ENCODE results near the gene VTA1.
"Not testable (repeated sequence)": the region's sequence is repeated elsewhere in the genome, so short reads cannot be mapped to it uniquely, and the experiment has no call there.

The VTA1 gene

DNA sequence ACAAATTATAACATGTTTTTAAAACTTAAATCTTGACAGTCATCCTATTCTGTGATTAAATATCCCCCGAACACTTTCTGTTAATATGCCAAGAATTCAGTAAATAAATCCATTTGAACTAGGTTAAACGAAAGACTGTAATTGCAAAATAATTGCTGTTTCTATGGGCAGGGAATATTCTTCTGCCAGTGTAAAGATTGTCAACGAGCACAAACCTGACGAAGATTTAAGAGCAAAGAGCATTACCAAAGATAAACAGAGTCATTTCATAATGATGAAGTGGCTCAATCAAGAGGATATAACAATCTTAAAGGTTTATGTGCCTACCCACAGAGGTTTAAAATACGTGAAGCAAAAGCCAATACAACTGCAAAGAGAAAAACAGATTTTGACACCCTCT lies 78.5 kb downstream of the VTA1 start:
- DNase-seq (ENCODE audit: low read depth), result no peak

DNA sequence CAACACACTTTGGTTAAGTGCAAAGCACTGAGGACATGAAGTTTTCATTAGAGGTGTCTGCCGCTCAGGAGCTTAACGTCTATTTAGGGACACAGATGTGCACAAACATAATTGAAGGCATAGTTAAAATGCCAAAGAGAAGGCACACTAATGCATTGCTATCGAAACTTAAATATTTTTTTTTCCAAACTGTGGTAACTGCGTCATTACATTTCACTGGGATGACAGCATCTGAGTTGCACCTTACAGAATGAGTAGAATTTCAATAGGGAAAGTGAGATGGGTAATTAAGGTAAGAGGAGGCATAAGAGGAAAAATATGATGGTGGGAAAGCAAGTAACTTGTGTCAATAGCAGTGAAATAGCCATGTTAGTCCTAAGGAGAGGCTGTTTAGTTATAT lies 79.7 kb downstream of the VTA1 start:
- DNase-seq (ENCODE audit: low read depth), result no peak

DNA sequence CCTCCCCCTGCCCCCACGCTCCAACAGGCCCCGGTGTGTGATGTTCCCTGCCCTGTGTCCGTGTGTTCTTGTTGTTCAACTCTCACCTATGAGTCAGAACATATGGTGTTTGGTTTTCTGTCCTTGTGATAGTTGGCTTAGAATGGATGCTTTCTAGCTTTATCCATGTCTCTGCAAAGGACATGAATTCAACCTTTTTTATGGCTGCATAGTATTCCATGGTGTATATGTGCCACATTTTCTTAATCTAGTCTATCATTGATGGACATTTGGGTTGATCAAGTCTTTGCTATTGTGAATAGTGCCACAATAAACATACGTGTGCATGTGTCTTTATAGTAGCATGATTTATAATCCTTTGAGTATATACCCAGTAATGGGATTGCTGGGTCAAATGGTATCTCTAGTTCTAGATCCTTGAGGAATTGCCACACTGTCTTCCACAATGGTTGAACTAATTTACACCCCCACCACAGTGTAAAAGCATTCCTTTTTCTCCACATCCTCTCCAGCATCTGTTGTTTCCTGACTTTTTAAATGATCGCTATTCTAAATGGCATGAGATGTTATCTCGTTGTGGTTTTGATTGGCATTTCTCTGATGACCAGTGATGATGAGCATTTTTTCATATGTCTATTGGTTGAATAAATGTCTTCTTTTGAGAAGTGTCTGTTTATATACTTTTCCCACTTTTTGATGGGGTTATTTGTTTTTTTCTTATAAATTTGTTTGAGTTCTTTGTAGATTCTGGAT lies 82.6 kb downstream of the VTA1 start:
- DNase-seq (ENCODE audit: low read depth), result not testable (repeated sequence)

DNA sequence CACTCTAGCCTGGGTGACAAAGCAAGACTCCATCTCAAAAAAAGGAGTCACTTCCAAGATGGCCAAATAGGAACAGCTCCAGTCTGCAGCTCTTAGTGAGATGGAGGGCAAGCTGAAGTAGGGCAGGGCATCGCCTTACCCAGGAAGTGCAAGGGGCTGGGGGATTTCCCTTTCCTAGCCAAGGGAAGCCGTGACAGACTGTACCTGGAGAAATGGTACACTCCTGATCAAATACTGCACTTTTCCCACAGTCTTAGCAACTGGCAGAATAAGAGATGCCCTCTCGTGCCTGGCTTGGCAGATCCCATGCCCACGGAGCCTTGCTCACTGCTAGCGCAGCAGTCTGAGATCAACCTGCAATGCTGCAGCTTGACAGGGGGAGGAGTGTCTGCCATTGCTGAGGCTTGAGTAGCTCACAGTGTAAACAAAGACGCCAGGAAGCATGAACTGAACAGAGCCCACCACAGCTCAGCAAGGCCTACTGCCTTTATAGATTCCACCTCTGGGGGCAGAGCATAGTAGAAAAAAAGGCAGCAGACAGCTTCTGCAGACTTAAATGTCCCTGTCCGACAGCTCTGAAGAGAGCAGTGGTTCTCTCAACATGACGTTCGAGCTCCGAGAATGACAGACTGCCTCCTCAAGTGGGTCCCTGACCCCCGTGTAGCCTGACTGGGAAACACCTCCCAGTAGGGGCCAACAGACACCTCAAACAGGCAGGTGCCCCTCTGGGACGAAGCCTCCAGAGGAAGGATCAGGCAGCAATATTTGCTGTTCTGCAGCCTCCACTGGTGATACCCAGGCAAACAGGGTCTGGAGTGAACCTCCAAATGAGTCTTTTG lies 85.4 kb downstream of the VTA1 start:
- peak; percentile 1 for DNase-seq (ENCODE audit: low read depth)

DNA sequence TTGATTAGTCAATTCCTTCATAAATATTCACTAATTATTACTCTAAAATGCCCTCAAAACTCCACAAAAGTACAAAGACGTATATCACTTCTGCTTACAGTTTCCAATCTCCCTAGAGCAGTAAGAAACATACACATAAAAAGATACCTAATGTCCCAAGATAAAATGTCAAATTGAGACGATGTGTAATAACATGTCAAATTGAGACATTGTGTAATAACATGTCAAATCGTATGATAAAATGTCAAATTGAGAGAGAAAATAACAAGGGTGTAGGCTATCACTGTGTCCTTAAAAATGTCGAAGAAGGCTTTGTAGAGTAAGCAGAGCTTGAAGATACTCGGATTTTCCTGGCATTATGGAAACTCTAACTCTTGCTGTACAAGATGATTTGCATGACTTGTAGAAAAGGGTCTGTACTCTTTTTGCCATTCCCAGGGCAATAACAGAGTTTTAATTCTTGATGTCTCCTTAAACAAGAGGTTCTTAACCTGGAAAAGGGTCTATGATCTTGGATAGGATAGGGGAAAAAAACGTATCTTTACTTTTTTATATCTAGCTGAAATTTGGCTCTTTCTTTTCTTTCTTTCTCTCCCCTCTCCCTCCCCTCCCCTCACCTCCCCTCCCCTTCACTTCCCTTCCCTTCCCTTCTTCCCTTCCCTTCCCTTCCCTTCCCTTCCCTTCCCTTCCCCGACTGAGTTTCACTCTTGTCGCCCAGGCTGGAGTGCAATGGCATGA lies 87.1 kb downstream of the VTA1 start:
- no peak for DNase-seq (ENCODE audit: low read depth)

DNA sequence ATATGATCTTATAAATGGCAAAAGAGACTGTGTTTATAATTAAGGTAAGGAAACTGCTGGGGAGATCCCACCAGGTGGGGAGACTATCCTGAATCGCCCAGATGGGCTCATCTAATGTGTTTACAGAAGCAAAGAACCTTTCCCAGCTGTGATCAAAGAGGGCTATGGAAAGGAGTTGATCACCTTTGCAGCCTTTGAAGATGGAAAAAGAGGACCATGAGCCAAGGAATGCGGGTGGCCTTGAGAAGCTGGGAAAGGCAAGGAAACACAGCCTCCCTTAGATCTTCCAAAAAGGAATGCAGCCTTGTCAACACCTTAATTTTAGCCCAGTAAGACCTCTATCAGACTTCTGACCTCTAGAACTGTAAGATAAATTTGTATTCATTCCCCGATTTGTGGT lies 88.2 kb downstream of the VTA1 start:
- DNase-seq (ENCODE audit: low read depth), result no peak

DNA sequence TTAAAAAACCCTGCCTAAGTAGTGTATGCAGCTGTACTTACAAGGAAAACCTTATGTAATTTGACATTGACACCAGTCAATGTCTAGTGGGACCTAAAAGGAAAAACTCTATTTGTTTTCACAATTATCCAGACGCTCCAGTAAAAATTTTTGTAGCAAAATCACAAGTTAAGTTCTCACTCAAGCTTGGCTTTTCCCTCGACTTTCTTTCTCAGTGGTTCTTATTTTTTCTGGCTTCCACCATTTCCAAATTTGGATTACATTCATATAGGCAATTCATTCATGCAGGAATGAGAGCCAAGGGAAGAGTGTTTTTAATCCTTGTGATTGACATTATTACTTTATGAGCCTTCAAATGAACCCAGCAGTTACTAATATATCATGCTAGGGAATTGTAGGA lies 88.7 kb downstream of the VTA1 start:
- no peak for DNase-seq (ENCODE audit: low read depth)

DNA sequence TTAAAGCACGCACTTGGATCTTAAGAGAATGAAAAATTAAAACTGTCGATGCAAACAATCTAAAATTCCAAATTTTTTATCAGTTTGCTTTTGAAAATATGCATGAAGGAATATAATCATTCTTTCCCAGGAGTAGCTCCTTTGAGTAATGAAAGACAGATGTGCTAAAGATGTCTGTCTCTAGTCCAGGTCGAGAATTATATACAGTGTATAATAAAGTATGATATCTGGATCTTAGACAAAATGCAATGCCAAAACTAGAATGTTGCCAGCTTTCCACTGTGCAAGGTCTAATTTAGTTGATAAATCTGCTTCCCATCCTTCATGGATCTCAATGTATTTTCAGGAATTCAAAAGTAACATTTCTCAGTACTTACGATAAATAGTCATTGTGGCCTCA lies 89.6 kb downstream of the VTA1 start:
- no peak for DNase-seq (ENCODE audit: low read depth)

DNA sequence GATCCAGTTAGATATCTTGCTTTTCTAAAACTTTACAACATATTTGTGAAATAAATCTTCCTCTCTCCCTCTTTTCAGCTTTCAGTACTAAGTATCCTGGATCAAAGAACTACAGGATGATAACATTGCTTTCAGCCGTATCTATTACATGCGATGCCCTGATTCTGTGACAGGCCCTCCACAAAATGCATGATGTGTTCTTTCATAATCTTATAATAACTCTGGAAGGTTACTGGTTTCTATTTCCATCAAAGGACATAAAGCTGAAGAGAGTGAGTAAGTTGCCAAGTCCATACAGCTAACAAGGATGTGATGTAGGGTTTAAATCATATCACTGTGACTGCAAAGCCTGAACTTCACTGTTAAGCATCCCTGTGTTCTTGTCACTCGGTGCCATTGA lies 91.8 kb downstream of the VTA1 start:
- DNase-seq (ENCODE audit: low read depth), result no peak

DNA sequence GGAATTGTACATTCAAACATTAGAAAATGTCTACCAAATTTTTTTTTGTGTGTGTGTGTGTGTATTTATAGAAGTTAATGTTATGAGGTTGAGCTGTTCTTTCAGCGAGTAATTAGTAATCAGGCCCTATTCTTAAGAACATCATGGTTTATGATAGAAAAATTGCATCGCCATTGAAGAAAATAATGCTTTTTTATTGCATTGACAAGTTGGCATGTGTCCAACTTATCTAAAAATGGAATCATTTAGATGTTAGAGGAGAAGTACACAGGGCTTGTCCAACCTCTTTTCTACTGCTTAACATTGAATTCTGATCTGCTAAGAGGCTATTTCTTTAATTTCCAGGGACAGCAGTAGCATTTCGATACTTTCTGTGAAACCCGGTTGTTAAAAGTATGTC lies 93.1 kb downstream of the VTA1 start:
- DNase-seq (ENCODE audit: low read depth), result no peak

DNA sequence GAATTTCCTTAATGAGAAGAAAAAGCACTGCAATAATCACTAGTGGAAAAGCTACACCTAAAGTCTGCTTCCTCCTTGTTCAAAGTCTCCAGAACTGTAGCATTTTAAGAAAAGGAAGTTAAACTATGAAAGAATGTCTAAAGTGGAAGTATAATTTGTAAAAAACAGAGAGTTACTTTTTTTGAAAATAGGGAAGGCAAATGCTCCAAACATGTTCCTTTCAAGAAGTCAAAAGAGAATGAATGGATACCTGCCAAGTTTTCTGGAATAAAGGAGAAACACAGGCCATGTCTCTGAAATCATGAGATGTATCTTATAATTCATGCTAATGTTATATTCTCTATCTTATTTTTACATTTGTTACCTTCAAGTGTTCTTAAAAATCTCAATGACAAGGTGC lies 94.0 kb downstream of the VTA1 start:
- no peak for DNase-seq (ENCODE audit: low read depth)

DNA sequence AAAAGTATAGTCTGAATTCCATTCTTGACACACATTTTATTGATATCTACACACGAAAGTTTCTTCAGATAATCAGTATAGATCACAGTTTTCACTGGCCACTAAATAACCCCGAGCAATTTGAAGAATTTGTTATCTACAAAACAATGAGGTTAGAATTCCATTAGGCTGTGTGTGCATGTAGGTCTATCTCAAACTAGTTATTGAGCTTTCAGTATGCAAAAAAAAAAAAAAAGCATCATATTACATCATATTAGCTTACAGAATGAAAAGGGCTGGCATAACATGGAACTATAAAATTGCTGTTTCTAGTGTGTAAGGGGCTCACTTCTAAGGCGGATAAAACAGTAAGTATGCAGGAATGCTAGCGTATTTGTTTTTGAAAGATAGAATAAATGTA lies 95.2 kb downstream of the VTA1 start:
- no peak for DNase-seq (ENCODE audit: low read depth)

DNA sequence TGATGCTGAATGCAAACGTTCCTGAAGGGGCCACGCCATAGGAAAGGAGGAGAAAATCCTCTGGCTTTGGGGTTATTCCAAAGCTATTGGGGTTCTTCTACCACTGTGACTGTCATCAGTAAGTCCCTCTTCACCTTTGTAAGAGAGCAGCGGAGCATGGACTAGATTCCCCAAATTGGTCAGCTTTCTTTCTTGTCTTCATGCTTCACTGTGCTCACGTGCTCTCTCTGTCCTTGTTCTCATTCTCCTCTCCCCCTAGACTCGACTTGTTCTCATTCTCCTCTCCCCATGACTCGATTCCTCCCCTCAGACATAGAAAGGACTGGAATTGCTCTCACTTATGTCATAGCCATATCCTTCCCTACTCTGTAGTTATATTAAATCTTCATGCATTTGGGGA lies 99.9 kb downstream of the VTA1 start:
- DNase-seq (ENCODE audit: low read depth), result no peak

DNA sequence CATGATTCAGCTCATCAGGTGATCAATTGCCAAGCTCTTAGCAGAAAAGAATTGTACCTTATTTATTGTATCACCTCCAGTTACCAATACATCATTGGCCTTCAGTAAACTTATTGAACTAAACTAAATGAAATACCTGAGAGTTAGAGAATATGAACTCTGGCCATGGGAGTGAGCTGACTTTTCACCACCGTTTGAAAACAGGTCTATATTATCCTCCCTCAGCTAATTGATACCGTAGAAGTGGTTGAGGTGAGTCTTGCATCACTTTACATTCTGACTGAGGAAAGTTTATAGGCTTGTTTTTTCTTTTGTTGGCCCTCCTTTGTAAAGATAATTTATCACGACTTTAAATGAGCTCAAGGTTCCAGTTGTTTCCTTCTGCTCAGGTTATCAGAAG lies 102.2 kb downstream of the VTA1 start:
- DNase-seq (ENCODE audit: low read depth), result no peak

DNA sequence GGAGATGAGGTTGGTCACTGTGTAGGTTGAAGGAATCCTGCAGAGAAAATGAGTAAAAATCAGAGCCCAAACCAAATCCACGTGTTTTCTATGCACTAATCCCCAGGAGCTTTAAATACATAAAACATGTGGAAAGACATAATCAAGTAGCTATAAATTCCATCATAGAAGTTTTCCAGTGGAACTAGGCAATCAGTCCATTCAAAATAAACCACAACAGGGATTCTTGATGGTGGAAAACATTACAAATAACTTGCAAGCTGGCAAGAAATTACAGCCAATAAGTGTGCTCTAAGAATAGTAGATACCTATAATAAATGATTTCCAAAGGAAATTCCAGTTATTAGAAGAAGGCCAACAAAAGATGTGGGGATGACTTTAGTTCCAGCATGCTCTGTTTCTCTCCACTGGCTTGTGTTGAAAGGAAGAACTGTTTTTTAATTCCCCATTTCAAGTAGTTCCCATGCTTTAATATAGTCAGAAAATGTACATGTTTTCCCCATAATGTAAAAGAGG lies 104.9 kb downstream of the VTA1 start:
- DNase-seq (ENCODE audit: low read depth), result no peak

DNA sequence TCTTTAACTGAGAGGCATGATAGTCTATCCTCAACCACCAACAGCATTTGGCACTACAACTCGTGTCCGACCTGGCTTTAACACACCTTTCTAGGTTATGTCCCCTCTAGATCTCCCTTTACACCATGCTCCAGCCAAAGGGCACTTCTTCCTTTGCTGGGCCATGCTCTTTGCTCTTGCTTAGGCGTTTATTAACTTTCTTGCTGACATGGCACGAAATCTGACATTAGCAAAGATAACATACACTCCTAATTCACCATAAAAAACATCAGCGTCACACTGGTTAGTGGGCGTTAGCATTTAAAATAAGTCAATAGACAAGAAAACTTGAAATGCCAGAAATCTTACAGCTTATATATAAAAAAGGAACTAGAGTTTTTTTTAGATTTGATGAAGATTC lies 107.5 kb downstream of the VTA1 start:
- no peak for DNase-seq (ENCODE audit: low read depth)

DNA sequence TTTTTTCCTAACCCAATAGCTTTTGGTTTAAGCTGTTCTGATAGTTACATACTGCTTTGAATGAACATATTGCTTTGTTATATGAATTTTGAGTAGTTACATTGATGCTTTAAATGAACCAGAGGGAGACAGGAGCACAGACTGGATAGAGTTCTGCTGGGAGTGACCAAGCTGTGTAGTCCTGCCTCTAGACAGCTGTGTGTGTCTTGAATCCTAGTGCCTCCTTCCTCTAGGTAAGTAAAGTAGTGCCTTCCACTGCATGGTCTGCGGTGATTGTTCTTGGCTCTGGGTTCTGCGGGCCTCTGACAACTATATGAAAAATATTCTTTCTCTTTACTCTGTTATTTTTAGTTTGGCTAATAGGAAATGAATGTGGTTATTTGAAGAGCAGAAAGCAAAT lies 108.7 kb downstream of the VTA1 start:
- no peak for DNase-seq (ENCODE audit: low read depth)

DNA sequence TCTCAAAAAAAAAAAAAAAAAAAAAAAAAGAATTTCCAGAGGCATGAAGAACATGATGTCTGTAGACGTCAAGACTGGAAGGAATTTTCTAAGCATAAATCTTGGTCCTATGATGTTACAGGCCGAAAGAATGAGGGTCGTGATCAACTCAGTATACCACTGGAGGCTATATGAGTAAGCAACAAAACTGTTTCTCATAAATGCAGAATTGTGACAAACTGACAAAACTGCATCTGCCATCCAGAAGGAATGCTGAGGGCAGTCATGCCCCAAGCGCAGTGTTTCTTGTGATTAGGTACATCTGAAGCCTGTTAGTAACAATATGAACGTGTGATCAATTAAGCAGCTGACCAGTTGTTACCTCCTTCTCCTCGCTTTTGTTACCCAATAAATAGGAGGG lies 111.2 kb downstream of the VTA1 start:
- no peak for DNase-seq (ENCODE audit: low read depth)

DNA sequence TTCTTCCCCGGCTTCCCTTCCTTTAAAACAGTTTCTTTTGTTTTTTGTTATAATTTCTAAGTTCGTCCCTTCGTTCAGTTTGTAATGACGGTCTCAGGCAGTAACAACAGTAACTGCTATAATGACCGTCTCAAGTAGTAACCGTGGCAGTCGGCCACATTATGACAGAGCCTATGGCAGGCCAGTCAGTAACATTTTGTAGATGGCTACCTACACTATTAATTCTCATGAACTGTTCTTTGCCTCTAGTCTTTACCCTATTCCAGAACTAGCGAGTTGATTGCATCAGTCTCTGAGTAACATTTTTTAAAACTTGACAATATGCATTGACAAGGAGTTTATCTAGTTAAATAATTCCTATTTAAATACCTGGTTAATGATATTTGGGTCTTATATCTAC lies 111.7 kb downstream of the VTA1 start:
- DNase-seq (ENCODE audit: low read depth), result no peak

DNA sequence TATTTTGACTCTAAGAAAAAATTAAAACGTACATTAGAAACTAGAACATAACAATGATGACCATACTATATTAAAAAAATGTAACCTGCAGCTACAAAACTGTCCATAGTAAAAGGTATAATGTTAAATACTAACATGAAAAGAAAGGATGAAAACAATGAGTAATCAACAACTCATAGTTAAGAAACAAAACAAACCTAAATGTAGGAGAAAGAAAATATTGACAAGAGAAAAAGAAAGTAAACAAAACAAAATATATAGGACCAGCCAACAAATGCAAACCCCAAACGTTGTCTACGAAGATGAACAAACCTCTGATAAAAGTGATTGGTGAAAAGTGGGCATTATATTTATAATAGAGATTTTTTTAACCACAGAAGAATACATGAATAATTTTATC lies 113.7 kb downstream of the VTA1 start:
- DNase-seq (ENCODE audit: low read depth), result no peak

DNA sequence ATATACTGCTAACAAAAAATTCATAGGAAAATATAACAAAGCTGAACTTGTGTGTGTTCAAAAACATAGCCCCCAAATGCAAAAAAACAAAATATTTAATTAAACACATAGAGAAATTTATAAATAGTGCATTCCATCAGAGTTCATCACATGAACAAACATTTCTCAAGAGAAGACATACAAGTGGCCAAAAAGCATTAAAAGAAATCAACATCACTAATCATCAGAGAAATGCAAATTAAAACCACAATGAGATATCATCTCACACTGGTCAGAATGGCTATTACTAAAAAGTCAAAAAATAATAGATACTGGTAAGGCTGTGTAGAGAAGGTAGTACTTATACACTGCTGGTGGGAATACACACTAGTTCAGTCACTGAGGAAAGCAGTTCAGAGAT lies 115.2 kb downstream of the VTA1 start:
- no peak for DNase-seq (ENCODE audit: low read depth)

DNA sequence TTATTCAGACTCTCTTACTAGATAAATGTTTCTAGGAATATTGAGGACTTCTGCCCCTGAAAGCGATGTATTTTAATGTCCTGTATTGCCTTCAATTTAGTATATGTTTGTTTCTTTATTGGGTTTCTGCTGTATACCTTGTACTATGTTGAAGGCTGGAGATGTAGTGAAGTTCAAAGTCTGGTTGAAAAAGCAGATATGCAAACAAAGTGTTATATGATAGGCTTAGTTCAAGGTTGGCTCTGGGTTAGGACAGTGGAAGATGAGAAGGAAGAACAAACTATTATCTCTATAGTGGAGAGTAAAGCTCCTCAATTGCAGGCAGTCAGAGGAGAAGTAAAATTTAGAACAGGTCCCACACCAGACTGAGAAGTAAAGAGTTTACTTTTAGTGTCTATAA lies 118.4 kb downstream of the VTA1 start:
- no peak for DNase-seq (ENCODE audit: low read depth)

DNA sequence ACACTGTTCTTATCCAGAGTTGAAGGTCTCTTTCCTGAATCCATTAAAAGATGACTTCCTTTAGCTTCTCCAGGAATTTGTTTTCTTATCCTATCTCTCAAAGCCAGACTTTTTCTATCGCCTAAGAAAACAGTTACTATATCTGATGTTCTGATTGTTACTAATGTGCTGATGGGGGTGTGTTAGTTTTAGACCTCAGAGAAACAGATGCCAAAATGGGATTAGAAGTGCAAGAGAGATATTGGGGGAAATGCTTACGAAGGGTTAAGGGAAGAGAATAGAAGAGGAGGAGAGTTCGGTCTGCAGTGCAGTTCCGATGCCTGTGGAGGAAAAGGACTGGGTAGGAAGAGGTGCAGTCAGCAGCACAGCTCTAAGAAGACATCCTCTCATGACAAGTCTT lies 119.0 kb downstream of the VTA1 start:
- DNase-seq (ENCODE audit: low read depth), result no peak
